GM21526 (cell line): ENCODE measurements around the gene MRGPRF.

Source experiments
- ATAC-seq: cut with Tn5 transposase; IDR thresholded peaks from one replicate; pipeline ENCODE4 v1.9.1; 2021; ENCODE audit warnings: moderate library complexity; ENCODE audit not compliant: unreplicated experiment, low FRiP score

The MRGPRF gene, protein sequence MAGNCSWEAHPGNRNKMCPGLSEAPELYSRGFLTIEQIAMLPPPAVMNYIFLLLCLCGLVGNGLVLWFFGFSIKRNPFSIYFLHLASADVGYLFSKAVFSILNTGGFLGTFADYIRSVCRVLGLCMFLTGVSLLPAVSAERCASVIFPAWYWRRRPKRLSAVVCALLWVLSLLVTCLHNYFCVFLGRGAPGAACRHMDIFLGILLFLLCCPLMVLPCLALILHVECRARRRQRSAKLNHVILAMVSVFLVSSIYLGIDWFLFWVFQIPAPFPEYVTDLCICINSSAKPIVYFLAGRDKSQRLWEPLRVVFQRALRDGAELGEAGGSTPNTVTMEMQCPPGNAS

DNA sequence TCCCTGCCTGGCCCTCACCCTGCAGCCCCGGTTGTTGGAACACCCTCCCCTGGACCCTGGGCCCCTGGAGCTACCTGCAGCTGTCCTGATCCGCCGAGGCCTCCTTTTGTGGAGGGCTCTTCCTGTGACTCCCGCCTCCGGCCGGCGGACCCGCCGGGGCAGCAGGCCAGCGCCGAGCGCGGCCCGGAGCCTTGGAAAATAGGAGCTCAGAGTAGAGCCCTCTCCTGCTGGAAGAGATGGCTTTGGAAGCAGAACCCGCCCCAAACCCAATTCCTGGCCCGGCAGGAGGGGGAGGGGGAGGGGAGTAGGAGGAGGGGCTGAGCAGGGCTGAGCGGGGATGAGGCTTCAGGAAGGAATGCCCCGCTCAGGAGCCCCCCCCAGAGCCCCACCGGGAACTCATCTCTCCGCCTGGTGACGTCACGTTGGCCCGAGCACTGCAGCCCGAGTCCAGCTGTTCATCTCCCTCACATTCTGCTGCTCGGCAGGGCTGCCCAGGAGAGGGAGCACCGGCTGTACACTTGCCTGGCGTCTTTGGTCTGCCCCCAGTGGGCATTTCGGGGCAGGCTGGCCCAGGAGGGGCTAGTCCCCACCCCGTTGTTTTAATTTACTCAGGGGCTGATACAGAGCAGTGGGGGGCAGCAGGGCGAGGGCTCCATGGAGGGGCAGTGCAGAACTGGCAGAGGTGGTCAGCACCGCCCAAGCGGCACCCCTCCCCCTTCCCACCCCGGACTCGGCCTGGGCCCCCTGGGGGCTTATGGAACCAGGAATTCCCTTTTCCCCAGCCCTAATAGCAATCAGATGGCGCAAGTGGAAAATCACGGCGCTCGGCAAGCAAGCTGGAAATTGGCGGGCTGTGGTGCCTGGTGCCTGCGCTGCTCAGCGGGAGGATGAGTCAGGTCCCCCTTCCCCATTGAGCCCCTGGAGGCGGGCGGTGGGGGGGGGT is at the start of gene MRGPRF:
Gene MRGPRF, minus strand, starts transcription at position 238 of the 943 bp plus-strand sequence. CDS start 3,345 bp downstream, outside the sequence.
- ATAC-seq: no peak

DNA sequence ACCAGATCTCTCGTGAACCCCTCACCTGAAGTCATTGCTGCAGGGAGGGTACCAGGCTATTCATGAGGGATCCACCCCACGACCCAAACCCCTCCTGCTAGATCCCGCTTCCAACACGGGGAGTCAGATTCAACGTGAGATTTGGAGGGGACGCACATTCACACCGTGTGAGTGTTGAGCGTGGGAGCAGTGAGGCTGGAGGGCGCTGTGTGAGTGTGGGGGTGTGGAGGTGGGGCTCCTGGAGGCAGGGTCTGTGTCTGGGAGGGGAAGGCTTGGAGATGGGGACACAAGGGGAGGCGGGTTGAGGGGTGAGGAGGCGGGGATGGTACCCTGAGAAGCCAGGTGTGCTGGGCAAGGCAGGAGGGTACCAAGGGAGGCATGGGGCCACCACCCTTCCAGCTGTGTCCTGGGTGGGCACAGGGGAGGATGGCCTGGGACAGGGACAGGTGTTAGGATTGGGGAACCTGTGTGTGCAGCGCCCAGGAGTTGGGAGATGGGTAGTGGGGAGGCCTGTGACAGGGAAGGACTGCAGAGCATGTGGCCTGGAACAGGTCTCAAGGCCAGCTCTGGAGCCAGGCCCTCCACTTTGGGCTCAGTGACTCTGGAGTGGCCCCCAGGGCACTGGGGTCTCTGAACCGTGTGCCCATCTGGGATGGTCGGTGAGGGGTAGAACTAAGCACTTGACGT is 49.3 kb upstream of the MRGPRF start:
- ATAC-seq: no peak

DNA sequence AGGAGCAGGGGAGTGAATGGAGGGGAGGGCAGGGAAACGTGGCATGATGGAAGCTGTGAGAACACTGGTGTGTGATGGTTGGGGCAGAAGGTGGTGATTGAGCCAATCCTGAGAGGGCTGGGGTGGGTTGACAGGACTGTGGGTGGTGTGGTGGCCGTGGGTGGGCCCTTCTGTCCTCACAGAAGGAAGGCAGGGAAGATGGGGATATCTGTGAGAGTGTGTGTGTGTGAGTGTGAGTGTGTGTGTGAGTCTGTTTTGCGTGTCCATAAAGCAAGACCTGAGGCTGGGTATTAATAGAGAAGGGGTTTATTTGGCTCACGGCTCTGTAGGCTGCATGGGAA is 48.6 kb upstream of the MRGPRF start:
- ATAC-seq: no peak

DNA sequence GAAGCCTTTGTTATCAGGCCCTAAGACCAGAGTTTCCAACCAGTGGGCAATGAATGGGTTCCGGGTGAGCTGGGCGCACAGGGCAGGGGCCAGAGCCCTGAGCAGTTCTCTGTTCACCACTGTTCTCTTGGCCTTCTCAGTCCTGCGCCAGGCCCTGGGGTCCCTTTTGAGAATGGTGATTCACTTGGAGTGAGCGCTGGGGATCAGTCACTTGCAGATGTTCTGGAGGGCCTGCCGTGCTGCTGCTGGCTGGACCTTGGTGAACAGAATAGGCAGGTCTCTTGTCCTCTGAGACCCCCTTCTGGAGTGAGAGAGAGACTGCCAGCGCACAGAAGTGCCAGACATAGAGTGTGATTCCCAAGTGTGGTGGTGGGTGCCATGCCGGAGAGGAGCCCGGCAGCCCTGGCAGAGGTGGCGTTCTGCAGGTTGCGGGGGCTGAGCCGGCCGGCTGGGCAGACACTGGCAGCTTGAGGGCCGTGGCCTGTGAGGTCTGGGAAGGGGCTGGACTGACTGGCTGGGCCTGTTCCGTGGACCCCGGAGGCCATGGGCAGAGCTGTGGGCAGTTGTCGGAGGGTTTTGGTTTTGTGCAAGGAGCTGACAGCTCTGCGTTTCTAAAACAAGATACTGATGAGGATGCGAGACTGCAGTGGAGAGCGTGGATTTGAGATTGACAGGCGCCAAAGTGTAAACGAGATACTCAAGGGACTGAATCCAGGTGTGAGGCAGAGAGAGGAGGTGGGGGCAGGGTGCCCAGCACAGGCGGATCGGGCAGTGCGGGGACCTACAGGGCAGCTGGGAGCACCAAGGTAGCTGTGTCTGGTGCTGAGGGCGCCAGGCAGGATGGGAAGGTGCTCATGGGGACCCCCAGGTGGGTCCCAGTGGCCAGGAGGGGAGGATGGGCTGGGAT is 48.0 kb upstream of the MRGPRF start:
- no peak for ATAC-seq

DNA sequence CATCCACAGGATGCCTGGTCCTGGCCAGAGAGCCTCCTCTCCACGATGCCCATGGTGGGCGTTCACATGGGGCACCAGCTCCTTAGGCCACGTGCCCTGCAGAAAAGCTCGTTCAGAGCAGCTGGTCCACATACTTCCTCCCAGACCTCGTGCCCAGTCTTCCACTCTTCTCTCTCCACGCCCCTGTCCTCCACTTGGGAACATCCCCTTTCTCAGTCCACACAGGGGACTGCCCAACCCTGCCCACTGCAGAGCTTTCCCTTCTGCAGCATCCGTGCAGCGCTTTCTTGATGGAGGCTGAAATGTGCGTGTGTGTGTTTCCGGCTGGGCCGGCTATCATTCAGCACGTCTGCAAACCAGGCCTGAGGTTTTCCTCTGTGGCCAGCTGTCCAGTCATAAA is 46.9 kb upstream of the MRGPRF start:
- no peak for ATAC-seq

DNA sequence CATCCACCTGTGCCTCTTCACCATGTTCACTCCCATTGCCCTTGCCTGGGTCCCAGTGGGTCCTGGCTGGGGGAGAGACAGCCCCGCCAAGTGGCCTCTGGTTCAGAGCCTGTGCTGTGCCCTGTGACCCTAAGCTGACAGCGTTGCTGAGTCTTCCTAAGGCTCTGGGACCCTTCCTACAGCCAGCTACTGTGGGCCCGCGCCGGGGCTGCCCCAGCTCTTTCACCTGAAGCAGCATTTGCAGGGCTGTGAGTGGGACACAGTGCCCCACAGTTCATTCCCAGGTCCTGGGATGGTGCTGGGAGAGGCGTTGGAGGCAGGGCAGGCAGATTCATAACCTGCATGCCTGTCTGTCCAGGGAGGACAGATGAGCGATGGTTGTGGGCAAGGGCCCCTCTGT is 46.4 kb upstream of the MRGPRF start:
- no peak for ATAC-seq

DNA sequence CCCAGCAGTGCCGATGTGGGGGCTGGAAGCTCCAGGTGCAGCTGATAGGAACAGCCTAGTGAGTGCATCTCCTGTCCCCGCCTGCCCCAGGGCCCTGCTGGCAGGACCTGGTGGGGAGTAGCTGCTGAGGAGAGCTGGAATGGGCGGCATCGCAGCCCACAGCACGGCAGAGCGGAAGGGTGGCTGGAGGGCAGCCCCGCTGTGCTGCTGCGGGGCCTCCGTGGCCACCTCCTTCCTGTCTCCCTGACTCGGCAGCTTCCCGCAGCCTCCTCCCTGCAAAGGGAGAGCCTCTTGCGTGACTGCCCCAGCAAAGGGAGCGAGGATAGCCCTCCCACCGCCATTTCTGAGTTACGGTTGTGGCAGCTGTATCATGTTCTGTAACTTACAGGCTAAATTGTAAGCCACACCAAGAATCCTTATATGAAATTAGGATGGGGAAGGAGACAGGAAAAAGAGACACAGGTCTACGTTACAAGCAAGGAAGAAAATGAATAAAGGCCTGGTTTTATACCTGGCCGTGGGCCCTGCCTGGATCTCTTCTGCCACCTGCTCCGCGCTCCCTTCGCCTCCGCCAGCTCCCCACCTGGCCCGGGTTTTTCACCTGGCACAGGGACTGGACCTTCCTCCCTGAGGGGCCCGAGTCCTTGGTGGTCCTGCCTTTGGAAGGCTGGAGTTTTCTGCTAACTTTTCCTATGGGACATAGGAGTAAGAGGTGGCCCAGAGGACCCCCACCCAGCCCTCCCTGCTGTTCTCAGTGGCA is 45.6 kb upstream of the MRGPRF start:
- ATAC-seq: no peak

DNA sequence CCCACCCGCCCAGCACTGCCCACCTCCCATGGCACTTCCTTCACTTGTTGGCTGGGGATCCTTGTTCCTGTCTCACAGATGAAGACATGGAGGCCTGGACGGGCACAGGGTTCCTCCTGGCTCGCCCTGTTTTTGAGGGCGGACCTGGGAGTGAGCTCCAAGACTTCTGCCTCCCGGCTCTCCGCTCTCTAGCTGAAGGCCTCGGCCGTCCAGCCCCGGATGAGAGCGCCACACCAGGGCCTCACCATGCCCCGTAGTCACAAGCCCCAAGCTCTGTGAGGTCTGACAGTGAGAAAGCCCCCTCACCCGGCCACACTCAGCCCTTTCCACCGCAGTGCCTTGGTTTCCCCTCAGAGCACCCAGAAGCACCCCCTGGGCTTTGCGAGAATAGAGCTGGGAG is 44.8 kb upstream of the MRGPRF start:
- no peak for ATAC-seq

DNA sequence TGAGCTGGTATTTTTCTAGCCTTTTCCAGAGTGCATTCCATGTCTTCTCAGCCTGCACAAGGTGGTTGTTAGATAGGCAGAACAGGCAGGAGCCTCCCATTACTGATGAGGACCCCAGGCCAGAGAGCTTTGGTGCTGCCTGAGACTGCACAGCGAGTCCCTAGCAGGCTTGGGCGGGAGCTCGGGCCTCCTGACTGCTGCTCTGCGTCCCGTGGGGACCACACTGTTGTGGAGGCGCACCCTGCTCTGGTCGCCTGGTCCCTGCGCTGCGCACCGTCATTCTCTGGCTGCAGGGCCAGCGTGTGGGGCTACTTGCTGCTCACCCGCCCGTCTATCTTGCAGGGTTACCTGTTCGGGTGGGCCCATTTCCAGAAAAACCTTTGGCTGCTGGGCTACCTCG is 44.2 kb upstream of the MRGPRF start:
- ATAC-seq: no peak

DNA sequence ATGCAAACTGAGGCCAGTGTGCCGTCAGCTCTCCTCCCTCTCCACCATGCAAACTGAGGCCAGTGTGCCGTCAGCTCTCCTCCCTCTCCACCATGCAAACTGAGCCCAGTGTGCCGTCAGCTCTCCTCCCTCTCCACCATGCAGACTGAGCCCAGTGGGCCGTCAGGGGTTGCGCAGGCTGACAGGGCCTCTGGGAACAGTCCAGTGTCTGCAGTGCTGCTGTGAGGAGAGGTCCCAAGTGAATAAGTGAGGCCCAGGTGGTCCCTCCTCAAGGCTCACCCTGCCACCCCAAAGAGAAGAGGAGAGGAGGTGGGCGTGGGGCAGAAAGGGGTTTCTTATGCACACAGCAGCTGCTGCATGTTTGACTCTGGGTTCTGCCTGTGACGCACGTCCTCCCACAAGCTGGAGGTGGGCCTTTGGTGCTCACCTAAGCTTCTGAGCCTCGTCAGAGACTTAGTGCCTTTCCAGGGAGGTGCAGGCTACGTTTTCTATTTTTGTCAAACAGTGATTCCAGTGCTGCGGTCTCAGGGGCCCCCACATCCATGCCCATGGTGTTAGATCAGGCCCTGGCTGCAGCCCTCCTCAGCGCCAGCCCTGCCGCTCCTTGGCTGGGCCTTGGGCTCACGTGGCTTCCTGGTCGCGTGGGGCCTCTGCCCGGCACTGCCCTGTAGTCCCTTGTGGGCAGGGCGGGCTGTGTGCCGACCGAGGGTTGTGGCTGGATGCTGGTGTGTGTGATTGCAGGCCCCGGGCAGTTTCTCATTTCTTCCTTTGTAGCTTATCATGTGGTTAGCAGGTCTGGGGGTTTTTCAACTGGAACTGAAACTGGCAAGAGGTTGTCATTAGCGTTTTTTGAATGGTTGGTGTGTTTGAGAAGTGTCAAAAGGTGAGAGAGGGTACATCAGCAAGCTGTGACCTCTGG is 42.8 kb upstream of the MRGPRF start:
- peak; percentile 63 for ATAC-seq

DNA sequence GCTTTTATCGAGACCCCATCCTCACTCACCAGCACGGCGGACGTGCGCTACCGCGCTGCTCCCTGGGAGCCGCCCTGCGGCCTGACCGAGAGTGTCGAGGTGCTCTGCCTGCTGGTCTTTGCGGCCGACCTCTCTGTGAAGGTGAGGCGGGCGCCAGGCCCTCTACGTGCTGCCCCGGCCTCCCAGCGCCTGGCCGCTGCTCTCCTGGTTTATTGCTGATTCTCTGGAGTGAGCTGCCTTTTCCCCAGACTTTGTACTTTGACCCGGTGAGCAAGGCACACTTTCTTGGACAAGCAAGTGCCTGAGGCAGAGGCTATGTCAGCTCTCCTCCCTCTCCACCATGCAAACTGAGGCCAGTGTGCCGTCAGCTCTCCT is 42.2 kb upstream of the MRGPRF start:
- no peak for ATAC-seq

DNA sequence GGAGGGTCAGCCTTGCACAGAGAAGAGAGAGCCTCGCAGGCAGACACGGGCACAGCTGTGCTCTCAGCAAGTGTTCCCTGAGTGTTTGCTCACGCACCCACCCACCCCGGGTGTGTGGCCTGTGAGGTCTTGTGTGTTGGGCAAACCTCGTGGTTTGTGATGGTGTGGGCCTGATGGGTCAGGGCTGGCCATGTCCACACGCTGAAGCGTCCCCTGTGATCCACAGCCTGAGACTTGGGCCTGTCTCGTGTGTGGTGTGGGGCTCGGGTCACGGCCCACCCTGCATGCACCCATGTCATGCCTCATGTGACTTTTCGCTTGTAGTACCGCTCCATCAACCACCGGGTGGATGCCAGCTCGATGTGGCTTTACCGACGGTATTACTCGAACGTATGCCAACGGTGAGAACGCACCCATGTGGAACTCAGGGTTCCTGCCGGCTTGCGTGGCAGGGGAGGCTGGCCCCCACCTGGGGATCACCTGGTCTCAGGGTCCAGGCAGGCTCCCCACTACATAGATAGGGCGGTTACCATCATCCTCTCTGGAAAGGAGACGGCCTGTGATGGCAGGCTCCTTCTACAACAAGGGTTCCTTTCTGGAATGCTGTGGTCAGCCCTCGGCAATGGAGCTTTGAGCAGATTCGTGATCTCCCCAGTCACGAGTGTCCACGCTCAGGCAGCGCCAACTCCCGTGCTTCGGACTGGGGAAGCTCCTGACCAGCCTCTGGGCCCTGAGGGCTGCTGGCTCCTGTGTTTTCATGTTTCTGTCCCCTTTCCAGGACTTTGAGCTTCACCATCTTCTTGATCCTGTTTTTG is 41.6 kb upstream of the MRGPRF start:
- no peak for ATAC-seq

DNA sequence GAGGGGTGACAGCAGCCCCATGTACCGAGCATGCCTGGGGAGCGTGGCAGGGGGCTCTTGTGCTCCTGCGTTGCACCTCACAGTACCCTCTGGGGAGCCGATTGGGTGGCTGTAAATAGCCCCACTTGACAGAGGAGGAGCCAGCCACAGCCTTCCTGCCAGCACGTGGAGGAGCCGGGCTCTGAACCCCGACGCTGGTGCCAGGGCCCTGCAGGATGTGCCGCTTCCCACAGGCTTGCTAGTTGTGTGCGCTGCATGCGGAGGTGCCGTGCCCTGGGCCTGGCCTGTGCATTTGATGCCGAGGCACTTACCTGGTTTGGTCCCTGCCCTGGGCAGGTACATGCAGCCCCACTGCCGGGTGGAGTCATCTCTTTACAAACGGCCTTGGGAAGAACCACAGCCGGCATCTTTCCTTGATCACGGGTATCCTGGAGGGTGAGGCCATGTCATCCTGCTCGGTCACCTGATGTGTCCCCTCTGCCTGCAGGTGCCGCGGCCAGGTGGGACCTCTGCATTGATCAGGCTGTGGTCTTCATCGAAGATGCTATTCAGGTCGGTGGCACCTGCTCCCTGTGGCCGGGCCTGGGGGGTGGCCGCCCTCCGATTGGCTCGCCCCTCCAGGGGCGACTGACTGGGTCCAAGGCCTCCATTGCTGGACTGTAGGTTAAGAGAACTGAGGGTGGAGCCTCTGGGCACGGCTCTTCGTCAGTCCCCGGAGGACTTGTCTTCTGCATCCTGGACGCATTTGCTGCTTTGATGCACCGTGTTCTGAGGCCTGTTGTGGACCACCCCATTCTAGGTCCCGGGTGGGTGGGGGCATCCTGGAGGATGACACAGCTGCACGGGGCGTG is 40.7 kb upstream of the MRGPRF start:
- no peak for ATAC-seq

DNA sequence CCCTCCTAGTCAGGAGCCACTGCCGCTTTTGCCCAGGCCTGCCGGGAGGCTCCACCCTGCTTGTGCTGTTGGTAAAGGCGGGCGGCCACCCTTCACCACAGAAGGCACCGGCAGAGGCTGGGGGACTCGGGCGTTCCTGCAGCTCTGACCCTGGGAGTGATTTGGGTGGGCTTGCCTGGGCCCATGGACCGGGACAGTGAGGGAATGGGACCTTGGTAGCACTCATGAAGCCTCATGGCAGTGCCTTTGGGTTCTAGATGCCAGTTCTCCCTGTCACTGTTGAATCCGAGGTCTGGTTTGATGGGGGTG is 40.1 kb upstream of the MRGPRF start:
- ATAC-seq: no peak

DNA sequence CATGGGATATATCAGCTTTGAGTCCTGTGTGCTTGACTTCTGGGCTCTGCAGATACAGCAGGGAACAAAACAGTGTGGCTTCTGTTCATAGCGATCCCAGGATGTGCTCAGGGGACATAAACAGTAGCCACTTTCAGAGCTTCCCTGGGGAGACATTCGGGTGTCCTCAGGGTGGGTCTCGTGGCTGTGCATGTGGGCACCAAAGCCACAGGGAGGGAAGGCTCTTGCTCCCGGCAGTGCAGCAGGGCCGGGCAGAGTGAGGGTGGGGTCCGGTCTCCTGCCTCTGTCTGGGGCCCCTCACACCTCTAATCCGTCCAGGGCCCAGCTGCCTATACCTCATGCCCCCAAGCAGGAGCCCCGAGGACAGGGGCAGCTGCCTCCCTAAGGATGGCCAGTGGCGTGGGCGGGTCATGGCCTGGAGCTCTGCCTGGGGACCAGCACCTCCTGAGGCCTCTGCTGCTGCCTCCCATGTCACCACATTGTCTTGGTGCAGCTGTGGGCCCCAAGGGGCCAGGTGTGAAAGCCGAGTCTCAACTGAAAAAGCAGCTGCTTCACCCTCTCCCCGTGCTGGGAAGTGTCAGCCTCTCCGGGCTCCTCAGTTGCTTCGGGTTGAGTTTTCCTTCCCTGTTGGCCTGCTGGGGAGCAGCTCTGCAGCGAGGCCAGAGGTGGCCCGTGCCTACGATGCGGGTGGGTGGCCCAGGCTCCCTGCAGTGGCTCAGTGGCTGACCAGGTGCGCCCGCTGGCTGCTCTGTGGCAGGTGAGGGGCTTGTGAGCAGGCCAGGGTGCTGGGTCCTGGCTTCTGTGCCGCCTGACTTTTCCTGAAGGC is 39.5 kb upstream of the MRGPRF start:
- ATAC-seq: no peak
